WTC11 (cell line): ENCODE measurements around the gene MFAP3L.

Experiments used
- CTCF ChIP-seq: fragments of 200-600 bp; IDR thresholded peaks from 2 replicates; pipeline ENCODE4 v1.8.0; 2022; ENCODE audit warnings: antibody characterized with exemption
- TF ChIP-seq, protein P1 (sequence below): sonication (generic); formaldehyde crosslinking; IDR thresholded peaks from 2 replicates; pipeline ENCODE4 v1.8.0; 2022; ENCODE audit warnings: mild to moderate bottlenecking, missing genetic modification reagents

GRCh38 chr4:170003071-170004070 lies 22.8 kb downstream of the MFAP3L start:
- TF ChIP-seq CTCF = no peak
- TF ChIP-seq, protein P1, sequence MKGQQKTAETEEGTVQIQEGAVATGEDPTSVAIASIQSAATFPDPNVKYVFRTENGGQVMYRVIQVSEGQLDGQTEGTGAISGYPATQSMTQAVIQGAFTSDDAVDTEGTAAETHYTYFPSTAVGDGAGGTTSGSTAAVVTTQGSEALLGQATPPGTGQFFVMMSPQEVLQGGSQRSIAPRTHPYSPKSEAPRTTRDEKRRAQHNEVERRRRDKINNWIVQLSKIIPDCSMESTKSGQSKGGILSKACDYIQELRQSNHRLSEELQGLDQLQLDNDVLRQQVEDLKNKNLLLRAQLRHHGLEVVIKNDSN = no peak
